Keratinocyte (primary cell): ENCODE measurements around the gene CORO1C.

Source experiments
- EZH2 ChIP-seq: IDR thresholded peaks from one replicate; pipeline ENCODE4 v1.6.1; 2012; ENCODE audit warnings: inconsistent platforms, mild to moderate bottlenecking, low read length, moderate library complexity
- TF ChIP-seq, protein P1 (sequence below), 3 experiments: IDR thresholded peaks in 1 of 3; conservative IDR thresholded peaks in 1 of 3; optimal IDR thresholded peaks in 1 of 3; 2 replicates in 2 of 3; 3 replicates in 1 of 3; pipeline versions ENCODE3 to v1.5.1; 2011; ENCODE audit warnings: low read length in 3 of 3, mild to moderate bottlenecking in 3 of 3, moderate library complexity in 2 of 3, control low read depth in 1 of 3, inconsistent platforms in 1 of 3; ENCODE audit not compliant: insufficient read depth in 2 of 3; ENCODE audit errors: extremely low read depth in 1 of 3

DNA sequence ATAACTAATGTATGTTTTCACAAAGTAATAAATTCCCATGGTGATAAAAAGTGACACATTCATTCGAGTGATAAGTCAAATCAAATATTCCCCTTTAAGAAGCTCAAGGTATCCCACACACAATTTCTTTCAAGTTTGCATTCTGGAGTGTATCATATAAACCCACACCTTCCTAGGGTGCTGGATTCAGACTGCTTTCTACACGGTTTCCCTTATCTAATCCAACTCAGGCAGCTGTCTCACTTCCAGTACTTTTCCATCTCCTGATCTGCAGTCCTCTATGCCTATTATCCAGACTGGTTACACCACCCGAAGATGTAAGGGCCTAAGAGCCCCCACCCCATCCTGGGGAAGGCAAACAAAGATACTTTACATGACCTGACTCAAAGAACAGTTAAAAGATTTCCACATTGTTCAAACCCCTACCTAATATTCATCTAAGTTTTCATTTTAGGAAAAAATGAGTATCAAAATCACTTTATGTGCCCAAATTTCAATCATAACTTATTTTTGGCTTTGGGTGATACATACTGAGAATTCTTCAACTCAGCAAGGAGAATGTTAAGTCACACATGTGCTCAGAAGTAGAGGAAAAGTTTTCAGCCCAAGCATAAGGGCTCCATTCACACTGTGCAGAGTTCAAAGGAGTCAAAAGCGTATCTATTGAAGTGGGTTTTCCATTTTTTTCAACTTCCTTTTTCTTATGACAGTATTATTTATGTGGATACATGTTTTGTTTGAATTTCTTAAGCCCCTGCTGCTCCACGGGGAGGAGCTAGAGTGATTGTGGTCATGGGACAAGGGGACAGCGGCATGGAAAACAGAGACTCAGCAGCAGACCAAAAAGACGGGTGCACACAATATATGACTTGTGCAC lies 41.8 kb downstream of the CORO1C start:
- TF ChIP-seq, protein P1, sequence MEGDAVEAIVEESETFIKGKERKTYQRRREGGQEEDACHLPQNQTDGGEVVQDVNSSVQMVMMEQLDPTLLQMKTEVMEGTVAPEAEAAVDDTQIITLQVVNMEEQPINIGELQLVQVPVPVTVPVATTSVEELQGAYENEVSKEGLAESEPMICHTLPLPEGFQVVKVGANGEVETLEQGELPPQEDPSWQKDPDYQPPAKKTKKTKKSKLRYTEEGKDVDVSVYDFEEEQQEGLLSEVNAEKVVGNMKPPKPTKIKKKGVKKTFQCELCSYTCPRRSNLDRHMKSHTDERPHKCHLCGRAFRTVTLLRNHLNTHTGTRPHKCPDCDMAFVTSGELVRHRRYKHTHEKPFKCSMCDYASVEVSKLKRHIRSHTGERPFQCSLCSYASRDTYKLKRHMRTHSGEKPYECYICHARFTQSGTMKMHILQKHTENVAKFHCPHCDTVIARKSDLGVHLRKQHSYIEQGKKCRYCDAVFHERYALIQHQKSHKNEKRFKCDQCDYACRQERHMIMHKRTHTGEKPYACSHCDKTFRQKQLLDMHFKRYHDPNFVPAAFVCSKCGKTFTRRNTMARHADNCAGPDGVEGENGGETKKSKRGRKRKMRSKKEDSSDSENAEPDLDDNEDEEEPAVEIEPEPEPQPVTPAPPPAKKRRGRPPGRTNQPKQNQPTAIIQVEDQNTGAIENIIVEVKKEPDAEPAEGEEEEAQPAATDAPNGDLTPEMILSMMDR (optimal IDR thresholded peaks at IDR 0.05 in 1 of 3, IDR thresholded peaks at IDR 0.05 in 1 of 3, conservative IDR thresholded peaks at IDR 0.05 in 1 of 3; ENCODE audit: extremely low read depth in 1 of 3, insufficient read depth in 2 of 3, low read length in 3 of 3), result no peak
- TF ChIP-seq EZH2, result no peak
